GM18526 (cell line): Measurements from ENCODE around the gene AOC2.

Experiments
- POLR2A ChIP-seq: IDR thresholded peaks from 3 replicates; pipeline ENCODE4 v1.6.1; 2011; ENCODE audit not compliant: insufficient read length; ENCODE audit errors: extremely low read depth

AOC2 gene

DNA sequence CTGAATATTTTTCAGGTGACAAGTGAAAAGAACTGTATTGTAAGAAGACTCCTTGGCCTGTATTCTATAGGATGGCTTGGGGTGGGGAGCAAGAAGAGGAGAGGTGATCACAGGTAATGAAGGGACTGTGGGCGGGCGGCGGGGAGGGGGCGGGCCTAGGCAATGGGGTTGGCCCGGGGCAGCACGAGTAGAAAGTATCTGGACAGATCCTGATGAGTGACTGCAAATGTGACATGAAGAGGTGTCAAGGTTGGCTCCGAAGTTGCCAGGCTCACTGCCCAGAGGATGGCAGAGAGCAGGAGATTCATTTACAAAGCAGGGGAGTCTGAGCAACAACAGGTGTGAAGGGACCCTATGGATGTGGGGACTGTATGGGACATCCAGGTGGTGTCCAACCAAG is 45.4 kb downstream of the AOC2 start:
- TF ChIP-seq POLR2A, result no peak

DNA sequence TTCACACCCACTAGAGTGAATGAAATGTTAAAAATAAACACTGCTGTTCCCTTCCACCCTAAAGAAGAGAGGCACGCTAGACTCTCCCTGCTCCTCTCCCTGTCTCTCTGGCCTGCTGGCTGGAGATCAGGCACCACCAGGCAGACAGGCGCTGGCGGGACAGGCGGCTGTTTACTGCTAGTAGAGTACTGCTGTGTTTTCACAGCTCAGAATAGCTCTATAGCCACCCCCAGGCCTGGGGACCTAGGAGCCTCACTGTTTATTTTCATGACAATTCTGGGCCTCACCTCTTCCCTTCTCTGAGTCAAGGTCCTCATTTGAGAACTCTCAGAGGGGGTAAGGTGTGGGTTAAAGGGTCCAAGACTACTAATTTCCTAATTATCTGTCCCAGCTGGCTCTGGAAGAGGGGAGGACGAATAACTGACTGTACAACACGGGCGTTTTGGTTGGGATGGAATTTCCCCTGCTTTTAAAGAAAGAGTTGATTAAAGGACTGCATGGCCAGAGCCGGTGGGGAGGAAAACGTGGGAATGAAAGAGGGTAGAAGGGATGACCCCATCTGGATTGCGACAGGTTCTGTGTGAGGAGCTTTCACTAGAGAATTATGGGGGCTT is 47.3 kb downstream of the AOC2 start:
- TF ChIP-seq POLR2A, result no peak

- TF ChIP-seq POLR2A, result no peak
These were observed 49.0 kb downstream of the AOC2 start for GRCh38 chr17:42893359-42893758.

- TF ChIP-seq POLR2A, result no peak
These were observed 50.2 kb downstream of the AOC2 start for GRCh38 chr17:42894283-42895184.

DNA sequence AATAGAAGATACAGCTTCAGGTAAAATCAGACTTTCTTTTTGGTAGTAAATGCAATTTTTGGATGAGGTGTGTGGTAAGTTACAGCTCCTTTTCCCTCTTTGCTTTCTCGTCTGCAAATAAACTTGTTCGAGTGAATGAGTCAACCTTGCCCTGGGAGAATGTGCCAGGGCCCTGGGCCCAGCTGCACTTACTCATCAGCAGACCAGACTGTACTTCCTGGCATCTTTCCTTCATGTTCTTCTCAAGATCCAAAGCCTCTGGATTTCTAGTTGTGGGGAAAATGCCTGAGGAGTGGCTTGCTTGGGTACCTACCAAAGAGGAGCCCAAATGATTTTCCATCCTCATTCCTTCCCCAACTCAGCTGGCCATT is 50.8 kb downstream of the AOC2 start:
- no peak for TF ChIP-seq POLR2A

- no peak for TF ChIP-seq POLR2A
These were observed 53.9 kb downstream of the AOC2 start for GRCh38 chr17:42898147-42898811.
